Activated B cell treated with CpG ODN at 0.5 μM for 24 hours (primary cell): ENCODE measurements around the gene RNLS. TPM values are rescaled to one million over a fixed set of nuclear protein-coding genes. Genes with fewer than 3 reads are reported as not detected.

Experiments
- ATAC-seq: fragments of 200-7000 bp; cut with Tn5 transposase; one replicate; pipeline ENCODE4 v1.10.0; 2021; ENCODE audit warnings: low read depth, mild to moderate bottlenecking, moderate library complexity
- CTCF ChIA-PET: fragments of 350-600 bp; sonication (Branson Sonifier 250); formaldehyde crosslinking; loops from one replicate; lab custom pipeline; 2021; ENCODE audit warnings: antibody characterized with exemption; lab: Charles Lee
- POLR2A ChIA-PET: fragments of 350-600 bp; sonication (Branson Sonifier 250); formaldehyde crosslinking; loops from one replicate; lab custom pipeline; 2021; ENCODE audit warnings: antibody characterized with exemption; lab: Charles Lee
- DNase-seq: peaks from one replicate; pipeline ENCODE4 v3.0.0; 2022
- H3K27ac Mint-ChIP-seq: one replicate; pipeline ENCODE4 v1.8.0; 2020; ENCODE audit warnings: mixed read lengths
- H3K27me3 Mint-ChIP-seq: one replicate; pipeline ENCODE4 v1.8.0; 2021; ENCODE audit warnings: mixed read lengths
- H3K36me3 Mint-ChIP-seq: one replicate; pipeline ENCODE4 v1.8.0; 2021; ENCODE audit warnings: low read depth, mixed read lengths
- H3K4me1 Mint-ChIP-seq: one replicate; pipeline ENCODE4 v1.8.0; 2021; ENCODE audit warnings: mixed read lengths
- H3K4me3 Mint-ChIP-seq: one replicate; pipeline ENCODE4 v1.8.0; 2020; ENCODE audit warnings: mild to moderate bottlenecking, mixed read lengths
- H3K9me3 Mint-ChIP-seq: one replicate; pipeline ENCODE4 v1.8.0; 2020; ENCODE audit warnings: mixed read lengths
- intact Hi-C: fragments of 100-400 bp; cut with micrococcal nuclease; formaldehyde crosslinking; loops from one replicate; pipeline ENCODE4 v1.15.1; 2024
- total RNA-seq: library from RNA; stranded (reverse); gene quantifications from 2 replicates; pipeline ENCODE4 v1.2.3, GENCODE V29; 2022
- TF ChIP-seq, protein P1 (sequence below): fragments of 200-600 bp; IDR thresholded peaks from one replicate; pipeline ENCODE4 v1.8.0; 2022; ENCODE audit warnings: antibody characterized with exemption, mild to moderate bottlenecking

RNLS gene
- total RNA-seq, 1 donor from 2014 or later, result 5.7 TPM

- H3K4me1 Mint-ChIP-seq, result peaks cover 26% of the 10 kb centered on the region
- no peak overlapping the region for H3K27ac Mint-ChIP-seq
- no peak overlapping the region for H3K4me3 Mint-ChIP-seq
- intact Hi-C loops, result loop anchor here (10.0 kb wide), 1 partner anchor 522 kb away; no protein-coding TSS in a partner anchor
- ChIA-PET CTCF (interaction anchor here (1.1 kb wide), 1 partner anchor 277 kb away, joined by 3 read pairs; no protein-coding TSS in a partner anchor), POLR2A (interaction anchor here (0.6 to 7.8 kb wide), 2 partner anchors 90 to 521 kb away, joined by 3 to 220 read pairs; partner anchors contain the start of genes KLLN and PTEN)
- no peaks in the 10 kb centered on the region for H3K9me3 Mint-ChIP-seq
- no peaks in the 10 kb centered on the region for H3K27me3 Mint-ChIP-seq
- no peak for DNase-seq
- ATAC-seq, result no peak
- H3K36me3 Mint-ChIP-seq, result peaks cover 2% of the 10 kb centered on the region
- TF ChIP-seq, protein P1, sequence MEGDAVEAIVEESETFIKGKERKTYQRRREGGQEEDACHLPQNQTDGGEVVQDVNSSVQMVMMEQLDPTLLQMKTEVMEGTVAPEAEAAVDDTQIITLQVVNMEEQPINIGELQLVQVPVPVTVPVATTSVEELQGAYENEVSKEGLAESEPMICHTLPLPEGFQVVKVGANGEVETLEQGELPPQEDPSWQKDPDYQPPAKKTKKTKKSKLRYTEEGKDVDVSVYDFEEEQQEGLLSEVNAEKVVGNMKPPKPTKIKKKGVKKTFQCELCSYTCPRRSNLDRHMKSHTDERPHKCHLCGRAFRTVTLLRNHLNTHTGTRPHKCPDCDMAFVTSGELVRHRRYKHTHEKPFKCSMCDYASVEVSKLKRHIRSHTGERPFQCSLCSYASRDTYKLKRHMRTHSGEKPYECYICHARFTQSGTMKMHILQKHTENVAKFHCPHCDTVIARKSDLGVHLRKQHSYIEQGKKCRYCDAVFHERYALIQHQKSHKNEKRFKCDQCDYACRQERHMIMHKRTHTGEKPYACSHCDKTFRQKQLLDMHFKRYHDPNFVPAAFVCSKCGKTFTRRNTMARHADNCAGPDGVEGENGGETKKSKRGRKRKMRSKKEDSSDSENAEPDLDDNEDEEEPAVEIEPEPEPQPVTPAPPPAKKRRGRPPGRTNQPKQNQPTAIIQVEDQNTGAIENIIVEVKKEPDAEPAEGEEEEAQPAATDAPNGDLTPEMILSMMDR, result no peak
These were observed 199.8 kb downstream of the RNLS start for GRCh38 chr10:88383276-88383675.

DNA sequence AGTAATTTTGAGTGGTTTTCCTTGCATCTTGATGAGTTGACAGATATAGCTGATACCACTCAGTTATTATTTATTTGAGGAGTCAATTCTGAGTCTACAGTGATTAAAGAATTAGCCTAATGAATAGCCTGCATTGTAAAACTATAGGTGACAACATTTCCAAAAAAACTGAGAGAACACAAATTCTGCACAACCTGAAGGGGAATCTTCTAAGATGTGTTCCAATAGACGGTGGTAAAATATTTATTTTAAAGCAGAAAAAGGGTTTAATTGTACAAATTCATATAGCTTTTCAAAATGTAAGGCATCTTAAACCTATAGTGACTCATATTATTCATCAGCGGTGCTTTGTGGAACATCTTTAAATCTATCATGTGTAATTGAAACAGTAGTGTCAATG lies 200.4 kb downstream of the RNLS start:
- no peak overlapping the region for H3K27ac Mint-ChIP-seq
- peaks cover 2% of the 10 kb centered on the region for H3K36me3 Mint-ChIP-seq
- ChIA-PET POLR2A (no interaction called here), CTCF (interaction anchor here (1.1 kb wide), 1 partner anchor 276 kb away, joined by 3 read pairs; no protein-coding TSS in a partner anchor)
- intact Hi-C loops, result loop anchor here (10.0 kb wide), 1 partner anchor 522 kb away; no protein-coding TSS in a partner anchor
- no peaks in the 10 kb centered on the region for H3K27me3 Mint-ChIP-seq
- no peak for DNase-seq
- ATAC-seq, result no peak
- H3K4me1 Mint-ChIP-seq, result peaks cover 26% of the 10 kb centered on the region
- H3K4me3 Mint-ChIP-seq, result no peak overlapping the region
- TF ChIP-seq, protein P1, result no peak
- H3K9me3 Mint-ChIP-seq, result no peaks in the 10 kb centered on the region

DNA sequence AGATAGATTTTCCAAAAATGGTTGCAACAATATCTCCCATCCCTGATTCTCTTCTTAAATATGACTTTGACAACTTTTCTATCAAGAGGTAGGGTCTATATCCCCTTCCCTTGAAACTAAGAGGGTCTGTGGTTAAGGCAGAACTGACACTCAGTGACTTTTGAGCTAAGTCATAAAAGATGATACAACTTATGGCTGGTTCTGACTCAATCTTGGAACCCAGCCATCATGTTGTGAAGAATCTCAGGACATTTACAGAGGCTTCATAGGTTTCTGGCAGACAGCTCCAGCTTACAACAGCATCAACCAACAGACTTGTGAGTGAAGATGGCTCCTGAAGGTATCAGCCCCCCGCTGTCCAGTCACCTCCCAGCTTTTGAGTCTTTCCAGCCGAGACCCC lies 203.5 kb downstream of the RNLS start:
- intact Hi-C loops, result no loop called here
- ATAC-seq (no peak), DNase-seq (no peak)
- ChIA-PET POLR2A (no interaction called here), CTCF (no interaction called here)
- TF ChIP-seq, protein P1, result no peak
- no peaks in the 10 kb centered on the region for H3K9me3 Mint-ChIP-seq
- no peaks in the 10 kb centered on the region for H3K27me3 Mint-ChIP-seq
- H3K4me3 Mint-ChIP-seq, result no peak overlapping the region
- H3K27ac Mint-ChIP-seq, result no peak overlapping the region
- H3K36me3 Mint-ChIP-seq, result peaks cover 2% of the 10 kb centered on the region
- H3K4me1 Mint-ChIP-seq, result peaks cover 19% of the 10 kb centered on the region

- TF ChIP-seq, protein P1, result no peak
- peaks cover 6% of the 10 kb centered on the region for H3K4me1 Mint-ChIP-seq
- H3K27ac Mint-ChIP-seq, result no peak overlapping the region
- H3K36me3 Mint-ChIP-seq, result no peaks in the 10 kb centered on the region
- H3K27me3 Mint-ChIP-seq, result no peaks in the 10 kb centered on the region
- POLR2A ChIA-PET, result no interaction called here
- ATAC-seq (no peak), DNase-seq (no peak)
- CTCF ChIA-PET, result interaction anchor here (1.1 kb wide), 1 partner anchor 12 kb away, joined by 4 read pairs; no protein-coding TSS in a partner anchor
- no peaks in the 10 kb centered on the region for H3K9me3 Mint-ChIP-seq
- H3K4me3 Mint-ChIP-seq, result no peak overlapping the region
- intact Hi-C loops, result no loop called here
These were observed 205.6 kb downstream of the RNLS start for GRCh38 chr10:88377510-88377909.

- CTCF ChIA-PET, result interaction anchor here (1.1 to 1.5 kb wide), 2 partner anchors 10 to 15 kb away, joined by 3 to 4 read pairs; no protein-coding TSS in a partner anchor
- Mint-ChIP-seq H3K36me3 (no peaks in the 10 kb centered on the region), H3K27me3 (no peaks in the 10 kb centered on the region), H3K4me1 (peaks cover 6% of the 10 kb centered on the region), H3K9me3 (no peaks in the 10 kb centered on the region), H3K4me3 (no peak overlapping the region), H3K27ac (no peak overlapping the region)
- intact Hi-C loops, result no loop called here
- TF ChIP-seq, protein P1, result no peak
- POLR2A ChIA-PET, result interaction anchor here (0.6 to 0.7 kb wide), 2 partner anchors 10 to 515 kb away, joined by 3 to 6 read pairs; no protein-coding TSS in a partner anchor
- DNase-seq (no peak), ATAC-seq (no peak)
These were observed 208.5 kb downstream of the RNLS start for GRCh38 chr10:88374392-88375175.
